ENCODE measurements around the gene CDH4.

The CDH4 gene

DNA sequence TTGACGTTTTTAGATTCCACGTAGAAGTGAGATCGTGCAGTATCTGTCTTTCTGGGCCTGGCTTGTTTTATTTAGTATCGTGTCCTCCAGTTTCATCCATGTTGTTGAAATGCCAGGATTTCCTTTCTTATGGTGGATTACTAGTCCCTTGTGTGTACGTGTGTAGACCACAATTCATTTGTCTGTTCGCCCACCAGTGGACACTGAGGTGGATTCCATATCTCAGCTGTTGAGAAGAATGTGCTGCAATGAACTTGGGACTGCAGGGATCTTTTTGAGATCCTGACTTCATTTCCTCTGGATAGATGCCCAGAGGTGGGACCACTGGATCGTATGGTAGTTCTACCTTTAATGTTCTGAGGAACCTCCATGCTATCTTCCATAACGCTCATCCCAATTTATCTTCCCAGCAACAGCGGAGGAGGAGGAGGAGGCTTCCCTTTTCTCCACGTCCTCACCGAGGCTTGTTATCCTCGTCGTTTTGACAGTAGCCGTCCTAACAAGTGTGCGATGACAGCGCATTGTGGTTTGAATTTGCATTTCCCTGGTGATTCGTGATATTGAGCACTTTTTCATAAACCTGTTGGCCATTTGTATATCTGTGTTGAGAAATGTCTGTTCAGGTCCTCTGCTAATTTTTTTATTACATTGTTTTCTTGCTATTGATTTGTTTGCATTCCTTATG lies 62.4 kb downstream of the CDH4 start:
- TF ChIP-seq, protein P1, sequence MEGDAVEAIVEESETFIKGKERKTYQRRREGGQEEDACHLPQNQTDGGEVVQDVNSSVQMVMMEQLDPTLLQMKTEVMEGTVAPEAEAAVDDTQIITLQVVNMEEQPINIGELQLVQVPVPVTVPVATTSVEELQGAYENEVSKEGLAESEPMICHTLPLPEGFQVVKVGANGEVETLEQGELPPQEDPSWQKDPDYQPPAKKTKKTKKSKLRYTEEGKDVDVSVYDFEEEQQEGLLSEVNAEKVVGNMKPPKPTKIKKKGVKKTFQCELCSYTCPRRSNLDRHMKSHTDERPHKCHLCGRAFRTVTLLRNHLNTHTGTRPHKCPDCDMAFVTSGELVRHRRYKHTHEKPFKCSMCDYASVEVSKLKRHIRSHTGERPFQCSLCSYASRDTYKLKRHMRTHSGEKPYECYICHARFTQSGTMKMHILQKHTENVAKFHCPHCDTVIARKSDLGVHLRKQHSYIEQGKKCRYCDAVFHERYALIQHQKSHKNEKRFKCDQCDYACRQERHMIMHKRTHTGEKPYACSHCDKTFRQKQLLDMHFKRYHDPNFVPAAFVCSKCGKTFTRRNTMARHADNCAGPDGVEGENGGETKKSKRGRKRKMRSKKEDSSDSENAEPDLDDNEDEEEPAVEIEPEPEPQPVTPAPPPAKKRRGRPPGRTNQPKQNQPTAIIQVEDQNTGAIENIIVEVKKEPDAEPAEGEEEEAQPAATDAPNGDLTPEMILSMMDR (IDR thresholded peaks at IDR 0.05; ENCODE audit: control extremely low read depth, extremely low read depth, low read depth, missing control alignments), result no peak
- POLR2A ChIA-PET, result no interaction called here
- DNase-seq (ENCODE audit: extremely low spot score), result no peak
- CTCF ChIA-PET, result no interaction called here

DNA sequence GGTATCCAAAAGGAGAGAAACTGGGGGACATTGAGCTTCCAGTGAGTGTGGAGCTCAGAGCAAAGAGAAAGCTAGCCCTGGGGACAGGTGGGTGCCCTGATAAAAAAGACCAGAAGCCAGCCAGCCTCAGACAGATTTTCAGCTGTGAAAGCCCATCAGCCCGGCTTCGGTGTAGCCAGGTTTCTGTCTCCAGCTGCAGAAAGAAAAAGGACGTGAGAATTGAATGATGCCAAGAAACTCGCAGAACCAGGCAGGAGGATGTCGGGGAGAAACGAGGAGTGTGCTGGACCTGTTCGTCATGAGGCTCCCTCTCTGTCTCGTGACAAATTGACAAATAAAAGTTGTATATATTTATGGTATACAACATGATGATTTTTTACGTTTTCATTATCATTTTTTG lies 63.3 kb downstream of the CDH4 start:
- TF ChIP-seq, protein P1 (IDR thresholded peaks at IDR 0.05; ENCODE audit: control extremely low read depth, extremely low read depth, low read depth, missing control alignments), result no peak
- no peak for DNase-seq (ENCODE audit: extremely low spot score)
- ChIA-PET CTCF (no interaction called here), POLR2A (no interaction called here)

DNA sequence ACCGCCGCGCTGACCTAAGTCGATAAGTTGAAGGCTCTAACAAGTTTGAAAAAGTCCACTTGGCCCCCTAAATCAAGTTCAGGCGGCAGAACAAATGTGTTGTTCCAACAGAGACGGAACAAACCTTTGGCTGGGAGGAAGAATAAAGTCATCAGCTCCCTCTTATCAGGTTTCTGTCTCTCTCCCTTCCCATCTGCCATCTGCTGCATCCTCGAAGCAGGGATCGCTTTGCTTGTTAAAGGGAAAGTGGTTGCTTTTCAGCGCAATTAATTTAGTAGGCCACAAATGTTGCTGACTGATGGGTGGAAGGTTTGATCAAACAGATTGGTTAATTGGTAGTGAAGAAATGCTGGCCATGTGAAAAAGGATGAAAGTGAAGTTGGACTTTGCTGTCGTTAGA lies 64.3 kb downstream of the CDH4 start:
- POLR2A ChIA-PET, result no interaction called here
- DNase-seq (ENCODE audit: extremely low spot score), result no peak
- TF ChIP-seq, protein P1 (IDR thresholded peaks at IDR 0.05; ENCODE audit: control extremely low read depth, extremely low read depth, low read depth, missing control alignments), result no peak
- CTCF ChIA-PET, result no interaction called here

DNA sequence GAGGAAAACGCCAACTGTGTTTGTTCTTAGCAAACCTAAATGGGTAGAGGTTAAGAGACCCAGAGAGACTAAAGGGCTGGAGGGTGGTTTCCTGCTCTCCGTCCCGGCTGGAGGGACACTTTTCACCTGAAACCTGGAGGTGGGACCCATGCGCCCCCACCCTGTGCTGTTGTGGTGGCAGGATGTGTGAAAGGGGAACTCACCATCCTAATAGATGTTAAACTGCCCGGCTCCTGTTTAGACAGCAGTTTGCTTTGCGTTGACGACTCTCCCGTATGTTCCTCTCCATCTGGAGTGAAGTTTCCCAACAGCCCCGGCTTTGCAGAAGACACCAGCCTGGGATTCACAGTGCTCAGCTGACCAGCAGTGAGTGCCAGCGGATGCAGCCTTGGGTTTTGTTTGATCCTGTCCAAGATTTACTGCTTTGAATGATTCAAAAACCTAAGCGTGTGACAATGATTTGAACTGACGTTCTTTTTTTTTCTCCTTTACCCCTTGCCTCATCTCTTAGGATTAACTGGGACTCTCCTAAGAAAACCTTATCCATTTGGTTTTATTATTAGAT lies 66.0 kb downstream of the CDH4 start:
- CTCF ChIA-PET, result no interaction called here

DNA sequence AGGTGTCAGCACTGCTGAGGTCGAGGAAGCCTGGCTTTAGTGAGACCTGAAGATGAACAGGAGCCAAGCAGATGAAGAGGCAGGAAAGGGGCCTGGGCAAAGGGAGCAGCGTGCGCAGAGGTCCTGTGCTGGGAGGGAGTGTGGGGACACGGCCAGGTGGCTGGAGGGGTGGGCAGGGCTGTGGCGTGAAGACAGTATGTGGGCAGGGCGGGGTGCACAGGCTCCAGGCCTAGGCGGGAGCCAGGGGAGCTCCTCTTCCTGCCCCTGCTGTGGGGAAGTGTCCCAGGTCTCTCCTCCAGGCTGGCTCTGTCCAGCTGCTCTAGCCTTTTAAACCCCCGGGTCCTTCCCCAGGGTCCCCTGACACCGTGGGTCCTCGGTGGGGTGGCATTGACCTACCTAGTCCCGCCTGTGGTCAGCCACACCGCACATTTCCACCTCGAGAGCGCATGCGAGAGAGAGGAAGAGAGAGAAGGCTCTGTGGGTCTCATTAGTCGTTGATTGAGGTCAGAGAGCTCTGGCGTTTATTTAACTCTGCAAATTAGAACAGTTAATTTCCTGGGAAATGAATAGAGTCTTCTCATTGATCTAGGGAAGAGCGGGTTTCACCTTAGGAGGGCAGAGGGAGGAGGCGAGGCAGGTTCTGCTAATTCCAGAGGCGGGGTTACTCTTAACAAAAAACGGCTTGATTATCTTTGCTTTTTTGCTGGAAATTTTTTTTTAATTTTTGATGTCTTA lies 68.8 kb downstream of the CDH4 start:
- no peak for DNase-seq (ENCODE audit: extremely low spot score)
- ChIA-PET CTCF (no interaction called here), POLR2A (no interaction called here)
- TF ChIP-seq, protein P1 (IDR thresholded peaks at IDR 0.05; ENCODE audit: control extremely low read depth, extremely low read depth, low read depth, missing control alignments), result no peak

More for the DNA sequence above, 66.0 kb downstream of the CDH4 start:
- TF ChIP-seq, protein P1 (IDR thresholded peaks at IDR 0.05; ENCODE audit: control extremely low read depth, extremely low read depth, low read depth, missing control alignments), result no peak
- DNase-seq (ENCODE audit: extremely low spot score), result no peak
- POLR2A ChIA-PET, result no interaction called here

DNA sequence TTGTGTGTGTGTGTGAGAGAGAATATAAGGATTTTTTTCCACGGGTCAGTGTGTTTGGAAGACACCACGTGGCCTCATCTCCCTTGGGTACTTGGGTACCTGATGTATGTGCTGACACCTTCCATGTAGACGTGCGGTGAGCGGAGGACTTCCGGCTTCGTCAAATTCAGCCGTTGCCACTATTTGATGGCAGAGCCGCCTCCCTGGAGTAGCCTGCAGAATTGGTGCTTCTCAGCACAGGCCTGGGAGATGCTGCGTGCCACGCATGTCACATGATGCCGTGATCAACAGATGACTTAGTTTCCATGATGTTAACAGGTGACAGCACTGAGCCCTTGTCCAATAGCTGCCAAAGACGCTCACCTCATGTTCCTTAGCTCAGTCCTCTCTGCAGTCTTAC lies 69.4 kb downstream of the CDH4 start:
- TF ChIP-seq, protein P1 (IDR thresholded peaks at IDR 0.05; ENCODE audit: control extremely low read depth, extremely low read depth, low read depth, missing control alignments), result no peak
- POLR2A ChIA-PET, result no interaction called here
- DNase-seq (ENCODE audit: extremely low spot score), result no peak
- CTCF ChIA-PET, result no interaction called here
